ENCODE results near the gene SIGLEC9.
"Not testable (repeated sequence)": the region's sequence is repeated elsewhere in the genome, so short reads cannot be mapped to it uniquely, and the experiment has no call there.

The SIGLEC9 gene

DNA sequence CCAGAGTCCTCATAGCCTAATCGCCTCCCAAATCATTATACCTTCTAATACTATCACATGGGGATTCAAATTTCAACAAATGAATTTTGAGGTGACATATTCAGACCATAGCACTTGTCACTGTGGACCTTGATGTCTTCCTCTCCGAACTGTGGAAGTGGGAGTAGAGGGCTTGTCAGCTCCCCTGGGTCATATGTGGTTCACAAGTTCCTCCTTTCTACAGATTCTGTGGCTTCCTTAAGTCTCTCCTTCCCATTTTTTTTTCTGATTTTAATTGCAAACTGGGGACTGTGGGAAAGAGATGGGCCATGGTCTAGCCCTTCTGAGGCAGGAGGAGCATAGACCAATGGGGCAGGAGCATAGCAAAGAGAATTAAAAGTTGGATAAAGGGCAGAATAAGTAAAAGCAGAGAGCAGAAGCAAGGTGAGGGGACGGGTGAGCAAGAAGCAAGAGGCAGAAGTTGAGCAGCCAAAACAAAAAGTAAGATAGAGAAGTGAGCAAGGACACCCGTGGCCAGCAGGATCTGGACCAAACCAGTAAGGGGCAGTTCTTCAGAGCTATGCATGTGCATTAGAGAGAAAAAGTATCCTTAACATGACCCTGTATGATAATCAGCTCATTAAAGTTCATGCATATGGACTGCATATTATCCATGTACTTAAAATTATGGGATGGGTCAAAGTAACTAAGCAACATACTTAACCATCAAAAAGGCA, 14.8 kb downstream of the SIGLEC9 start:
- Histone ChIP-seq H3K36me3 (ENCODE audit: insufficient read depth, low read length) (no peaks in the 10 kb centered on the region), H3K9ac (ENCODE audit: insufficient read length) (no peak overlapping the region), H3K9me3 (ENCODE audit: low read depth, low read length) (no peaks in the 10 kb centered on the region), H3K4me3 (no peak overlapping the region), H3K27ac (no peak overlapping the region)
- no peak for DNase-seq (ENCODE audit: low read depth, low spot score)
- TF ChIP-seq POLR2AphosphoS5 (IDR thresholded peaks at IDR 0.05; ENCODE audit: borderline replicate concordance, low read depth, low read length) = no peak
- no peak for TF ChIP-seq FOXP2 (optimal IDR thresholded peaks at IDR 0.05; ENCODE audit: control extremely low read depth, extremely low read length, insufficient read depth)

DNA sequence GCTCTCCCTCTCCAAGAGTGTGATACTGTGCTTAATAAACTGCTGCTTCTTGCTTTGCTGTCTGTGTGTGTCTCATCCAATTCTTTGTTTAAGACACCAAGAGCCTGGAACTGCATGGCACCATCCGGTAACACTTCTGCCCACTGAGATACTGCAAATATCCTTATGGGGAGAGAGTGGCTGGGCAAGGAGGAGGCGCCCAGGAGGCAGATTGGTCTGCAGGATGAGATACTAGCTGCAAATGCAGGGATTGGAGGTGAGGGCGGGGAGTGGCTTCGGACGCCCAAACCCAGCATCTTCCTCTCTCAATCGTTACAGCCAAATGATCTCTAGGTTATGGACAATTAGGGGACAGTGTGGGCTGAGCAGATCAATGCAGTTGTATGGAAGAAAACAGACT, 15.7 kb downstream of the SIGLEC9 start:
- no peaks in the 10 kb centered on the region for H3K9me3 ChIP-seq (ENCODE audit: low read depth, low read length)
- no peak overlapping the region for H3K4me3 ChIP-seq

DNA sequence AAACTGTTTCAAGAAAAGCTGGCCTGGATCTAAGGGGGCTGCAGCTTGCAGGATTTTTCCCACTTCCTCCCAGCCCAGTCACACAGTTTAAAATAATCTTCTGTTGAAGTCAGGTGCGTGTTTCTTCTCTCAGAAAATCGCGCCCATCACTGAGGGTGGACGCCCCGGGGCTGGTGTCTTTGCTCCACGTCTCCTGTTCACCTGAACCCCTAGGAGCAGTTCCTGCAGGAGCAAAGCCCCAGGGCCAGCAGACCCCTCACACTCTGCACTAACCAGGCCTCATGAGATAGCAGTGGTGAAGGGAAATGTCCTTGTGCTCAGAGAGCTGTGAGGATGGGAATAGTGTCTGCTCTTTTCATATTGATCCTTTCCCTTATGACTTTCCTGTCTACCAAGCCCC, 16.5 kb downstream of the SIGLEC9 start:
- no peak for TF ChIP-seq EZH2 (IDR thresholded peaks at IDR 0.05)
- TF ChIP-seq POLR2AphosphoS5 (IDR thresholded peaks at IDR 0.05; ENCODE audit: borderline replicate concordance, low read depth, low read length) = no peak
- TF ChIP-seq FOXP2 (optimal IDR thresholded peaks at IDR 0.05; ENCODE audit: control extremely low read depth, extremely low read length, insufficient read depth) = no peak
- Histone ChIP-seq H3K27ac (no peak overlapping the region), H3K4me3 (no peak overlapping the region), H3K9me3 (ENCODE audit: low read depth, low read length) (no peaks in the 10 kb centered on the region), H3K9ac (ENCODE audit: insufficient read length) (no peak overlapping the region), H3K36me3 (ENCODE audit: insufficient read depth, low read length) (no peaks in the 10 kb centered on the region)
- DNase-seq (ENCODE audit: low read depth, low spot score) = no peak

More for the DNA sequence above, 15.7 kb downstream of the SIGLEC9 start:
- H3K27ac ChIP-seq = no peak overlapping the region
- TF ChIP-seq POLR2AphosphoS5 (IDR thresholded peaks at IDR 0.05; ENCODE audit: borderline replicate concordance, low read depth, low read length) = no peak
- no peak for TF ChIP-seq EZH2 (IDR thresholded peaks at IDR 0.05)
- TF ChIP-seq FOXP2 (optimal IDR thresholded peaks at IDR 0.05; ENCODE audit: control extremely low read depth, extremely low read length, insufficient read depth) = no peak
- no peaks in the 10 kb centered on the region for H3K36me3 ChIP-seq (ENCODE audit: insufficient read depth, low read length)
- H3K9ac ChIP-seq (ENCODE audit: insufficient read length) = no peak overlapping the region
- no peak for DNase-seq (ENCODE audit: low read depth, low spot score)

DNA sequence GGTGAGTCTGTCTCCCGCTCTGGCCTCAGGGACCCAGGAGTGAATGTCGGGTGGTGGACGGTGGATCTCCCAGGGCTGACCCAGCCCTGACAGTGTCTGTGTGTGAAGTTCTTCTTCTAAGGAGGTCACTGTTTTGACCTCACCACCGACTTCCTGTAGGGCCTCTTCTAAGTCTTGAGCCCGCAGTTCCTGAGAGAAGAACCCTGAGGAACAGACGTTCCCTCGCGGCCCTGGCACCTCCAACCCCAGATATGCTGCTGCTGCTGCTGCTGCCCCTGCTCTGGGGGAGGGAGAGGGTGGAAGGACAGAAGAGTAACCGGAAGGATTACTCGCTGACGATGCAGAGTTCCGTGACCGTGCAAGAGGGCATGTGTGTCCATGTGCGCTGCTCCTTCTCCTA, 17.4 kb downstream of the SIGLEC9 start, which contains the start of gene SIGLEC7:
TSS of gene SIGLEC7 (plus strand) at position 183 of the 400 bp plus-strand sequence. CDS start at position 252, 69 bp downstream.
- no peaks in the 10 kb centered on the region for H3K36me3 ChIP-seq (ENCODE audit: insufficient read depth, low read length)
- no peaks in the 10 kb centered on the region for H3K9me3 ChIP-seq (ENCODE audit: low read depth, low read length)
- no peak within 1 kb of the TSS for H3K9ac ChIP-seq (ENCODE audit: insufficient read length)
- no peak within 1 kb of the TSS for H3K4me3 ChIP-seq
- TF ChIP-seq FOXP2 (optimal IDR thresholded peaks at IDR 0.05; ENCODE audit: control extremely low read depth, extremely low read length, insufficient read depth) = no peak
- TF ChIP-seq EZH2 (IDR thresholded peaks at IDR 0.05) = no peak
- no peak for TF ChIP-seq POLR2AphosphoS5 (IDR thresholded peaks at IDR 0.05; ENCODE audit: borderline replicate concordance, low read depth, low read length)
- DNase-seq (ENCODE audit: low read depth, low spot score) = no peak
- no peak within 1 kb of the TSS for H3K27ac ChIP-seq

DNA sequence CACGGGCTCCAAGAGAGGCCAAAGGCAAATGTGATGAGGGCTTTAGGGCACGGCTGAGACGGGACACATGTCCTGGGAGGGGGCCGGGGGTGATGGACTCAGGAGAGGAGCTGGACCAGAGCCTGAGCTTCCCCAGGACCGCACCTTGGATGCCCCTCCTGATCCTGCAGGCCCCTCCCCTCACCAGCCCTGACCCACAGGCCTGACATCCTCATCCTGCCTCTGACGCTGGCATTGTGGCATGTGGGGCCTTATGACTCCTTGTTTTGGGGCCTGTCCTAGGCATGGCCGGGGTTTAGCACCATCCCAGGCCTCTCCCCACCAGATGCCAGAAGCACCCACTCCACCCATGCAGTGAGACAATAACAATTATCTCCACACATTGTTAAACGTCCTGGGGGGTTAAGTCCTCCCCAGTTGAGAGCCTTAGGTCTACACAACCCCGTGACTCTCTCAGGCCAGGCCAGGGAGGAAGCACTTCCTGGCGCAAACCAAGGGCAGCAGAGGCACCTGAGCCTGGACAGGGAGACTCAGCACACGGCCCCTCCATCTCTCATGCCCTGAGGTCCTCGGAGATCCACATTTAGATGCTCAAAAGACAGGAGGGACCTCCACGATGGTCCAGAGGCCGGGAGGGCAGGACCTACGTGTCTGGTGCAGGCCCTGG, 18.2 kb downstream of the SIGLEC9 start:
- not testable (repeated sequence) for H3K36me3 ChIP-seq (ENCODE audit: insufficient read depth, low read length); H3K9ac ChIP-seq (ENCODE audit: insufficient read length); DNase-seq (ENCODE audit: low read depth, low spot score); H3K27ac ChIP-seq; H3K4me3 ChIP-seq; H3K9me3 ChIP-seq (ENCODE audit: low read depth, low read length)

DNA sequence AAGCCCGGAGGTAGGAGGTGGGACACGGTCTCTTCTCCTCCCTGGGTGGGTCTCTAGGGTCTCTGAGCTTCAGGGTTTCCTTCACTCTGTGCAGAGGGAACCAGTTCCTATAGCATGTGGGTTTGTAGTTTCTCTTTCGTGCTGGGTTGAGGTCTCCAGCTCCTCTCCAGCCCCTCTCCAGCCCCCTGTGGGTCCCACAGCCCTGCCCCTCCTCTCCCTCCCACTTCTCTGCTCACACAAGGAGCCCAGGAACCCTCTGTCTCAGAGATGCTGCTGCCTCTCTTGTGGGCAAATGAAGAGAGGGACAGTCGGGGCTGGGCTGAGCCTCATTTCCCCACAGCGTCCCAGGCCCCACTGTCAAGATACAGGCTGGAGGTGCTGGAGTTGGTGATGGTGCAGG, 18.8 kb downstream of the SIGLEC9 start:
- Histone ChIP-seq H3K9me3 (ENCODE audit: low read depth, low read length) (no peaks in the 10 kb centered on the region), H3K9ac (ENCODE audit: insufficient read length) (no peak overlapping the region), H3K4me3 (no peak overlapping the region), H3K27ac (no peak overlapping the region), H3K36me3 (ENCODE audit: insufficient read depth, low read length) (no peaks in the 10 kb centered on the region)
- no peak for TF ChIP-seq POLR2AphosphoS5 (IDR thresholded peaks at IDR 0.05; ENCODE audit: borderline replicate concordance, low read depth, low read length)
- TF ChIP-seq FOXP2 (optimal IDR thresholded peaks at IDR 0.05; ENCODE audit: control extremely low read depth, extremely low read length, insufficient read depth) = no peak
- no peak for TF ChIP-seq EZH2 (IDR thresholded peaks at IDR 0.05)
- DNase-seq (ENCODE audit: low read depth, low spot score) = no peak

DNA sequence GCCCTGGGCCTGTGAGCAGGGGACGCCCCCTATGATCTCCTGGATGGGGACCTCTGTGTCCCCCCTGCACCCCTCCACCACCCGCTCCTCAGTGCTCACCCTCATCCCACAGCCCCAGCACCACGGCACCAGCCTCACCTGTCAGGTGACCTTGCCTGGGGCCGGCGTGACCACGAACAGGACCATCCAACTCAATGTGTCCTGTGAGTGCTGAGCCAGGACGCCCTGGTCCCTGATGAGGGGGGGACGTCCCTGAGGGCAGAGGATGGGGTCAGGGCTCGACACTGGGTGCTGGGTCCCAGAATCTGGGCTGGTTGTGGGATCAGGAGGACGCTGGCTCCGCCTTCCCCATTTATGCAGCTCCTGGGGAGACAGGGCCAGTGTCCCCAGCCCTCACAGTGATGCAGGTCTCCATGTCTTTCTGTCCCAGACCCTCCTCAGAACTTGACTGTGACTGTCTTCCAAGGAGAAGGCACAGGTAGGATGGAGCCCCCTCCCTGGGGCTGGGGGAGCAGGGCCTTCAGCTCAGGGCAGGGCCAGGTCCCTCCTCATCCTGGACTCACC, 19.9 kb downstream of the SIGLEC9 start:
- no peak for TF ChIP-seq POLR2AphosphoS5 (IDR thresholded peaks at IDR 0.05; ENCODE audit: borderline replicate concordance, low read depth, low read length)
- no peak for TF ChIP-seq FOXP2 (optimal IDR thresholded peaks at IDR 0.05; ENCODE audit: control extremely low read depth, extremely low read length, insufficient read depth)
- TF ChIP-seq EZH2 (IDR thresholded peaks at IDR 0.05) = no peak
- Histone ChIP-seq H3K4me3 (no peak overlapping the region), H3K9me3 (ENCODE audit: low read depth, low read length) (no peaks in the 10 kb centered on the region), H3K36me3 (ENCODE audit: insufficient read depth, low read length) (no peaks in the 10 kb centered on the region), H3K9ac (ENCODE audit: insufficient read length) (no peak overlapping the region), H3K27ac (no peak overlapping the region)
- no peak for DNase-seq (ENCODE audit: low read depth, low spot score)

DNA sequence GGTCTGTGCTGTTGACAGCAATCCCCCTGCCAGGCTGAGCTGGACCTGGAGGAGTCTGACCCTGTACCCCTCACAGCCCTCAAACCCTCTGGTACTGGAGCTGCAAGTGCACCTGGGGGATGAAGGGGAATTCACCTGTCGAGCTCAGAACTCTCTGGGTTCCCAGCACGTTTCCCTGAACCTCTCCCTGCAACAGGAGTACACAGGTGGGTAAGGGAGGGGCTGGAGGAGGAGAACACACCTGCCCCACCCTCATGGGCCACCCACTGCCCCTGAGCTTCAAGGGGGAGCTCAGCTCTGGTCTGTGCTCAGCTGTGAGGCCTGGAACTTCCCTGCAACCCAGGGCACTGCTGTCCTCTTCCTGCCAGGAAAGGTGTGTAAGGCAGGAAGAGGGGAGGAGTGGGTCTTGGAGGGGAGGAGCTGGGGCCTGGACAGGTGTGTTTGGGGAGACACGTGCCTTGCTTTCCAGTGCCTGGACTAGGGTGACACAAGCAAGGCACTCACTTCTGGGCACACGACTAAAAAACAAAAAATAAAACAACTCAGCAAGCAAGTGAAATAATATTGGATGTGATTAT, 21.3 kb downstream of the SIGLEC9 start:
- no peak for DNase-seq (ENCODE audit: low read depth, low spot score)
- no peaks in the 10 kb centered on the region for H3K36me3 ChIP-seq (ENCODE audit: insufficient read depth, low read length)
- no peak overlapping the region for H3K27ac ChIP-seq
- TF ChIP-seq FOXP2 (optimal IDR thresholded peaks at IDR 0.05; ENCODE audit: control extremely low read depth, extremely low read length, insufficient read depth) (no peak), EZH2 (IDR thresholded peaks at IDR 0.05) (no peak)
- no peak overlapping the region for H3K4me3 ChIP-seq
- no peaks in the 10 kb centered on the region for H3K9me3 ChIP-seq (ENCODE audit: low read depth, low read length)
- H3K9ac ChIP-seq (ENCODE audit: insufficient read length) = no peak overlapping the region

All from SK-N-MC (cell line).